Measurements from ENCODE around the gene LPAR6. TPM values are rescaled to one million over a fixed set of nuclear protein-coding genes. Genes with fewer than 3 reads are reported as not detected.

Gene LPAR6
- total and polyA plus RNA-seq, 2 of the 4 experiments (the other 2 are of a cell fraction), result 1.4 to 2.0 TPM

GRCh38 chr13:48402325-48402932 lies 10.5 kb downstream of the LPAR6 start:
- no peaks in the 10 kb centered on the region for H3K9me1 ChIP-seq (ENCODE audit: insufficient read depth, low read length)
- no peak overlapping the region for H2AK9ac ChIP-seq (replicated peaks; ENCODE audit: low read depth, low read length, poor library complexity)
- H3K4me2 ChIP-seq (ENCODE audit: low read depth, low read length), result no peak overlapping the region
- no peak for DNase-seq
- H3K79me1 ChIP-seq (ENCODE audit: low read depth in 1 of 2, low read length in 2 of 2), result peaks cover 3 to 23% of the 10 kb centered on the region in 2 experiments; a peak in 2 of 4 replicates
- no peak overlapping the region for H4K5ac ChIP-seq (ENCODE audit: low read depth, low read length)
- no peak overlapping the region for H3K9ac ChIP-seq (ENCODE audit: low read depth, low read length)
- no peak overlapping the region for H3K4ac ChIP-seq (ENCODE audit: low read depth, low read length)
- no peak overlapping the region for H3K4me3 ChIP-seq (ENCODE audit: insufficient read depth, low read depth, low read length)
- H3K4me1 ChIP-seq (ENCODE audit: control insufficient read depth, insufficient read depth, low read length), result peaks cover 5% of the 10 kb centered on the region; the same call in 1 of the 2 replicates
- TF ChIP-seq NFE2L2 (IDR thresholded peaks at IDR 0.05; ENCODE audit: low read depth, low read length), result no peak
- TF ChIP-seq MAZ (IDR thresholded peaks at IDR 0.05; ENCODE audit: borderline replicate concordance, low read depth, low read length), result no peak
- no peak for TF ChIP-seq RFX5 (IDR thresholded peaks at IDR 0.05; ENCODE audit: low read depth, low read length)
- no peak for TF ChIP-seq CTCF (conservative IDR thresholded peaks at IDR 0.05; ENCODE audit: low read depth, low read length)
- ChIA-PET CTCF (no interaction called here), POLR2A (ENCODE audit: unreplicated experiment) (interaction anchor here (0.6 kb wide), 1 partner anchor 69 kb away, joined by 7 read pairs; no protein-coding TSS in a partner anchor)
- no peak overlapping the region for H2AFZ ChIP-seq (replicated peaks; ENCODE audit: low read length, poor library complexity)
- no peak overlapping the region for H2BK120ac ChIP-seq (ENCODE audit: low read depth, low read length)
- no peak overlapping the region for H3K27ac ChIP-seq (ENCODE audit: insufficient read depth, low read length)
- no peak overlapping the region for H2BK5ac ChIP-seq (ENCODE audit: low read depth, low read length, poor library complexity, severe bottlenecking)
- intact Hi-C loops (cut with micrococcal nuclease), result no loop called here
- dilution Hi-C loops (cut with HindIII; ENCODE audit: low sequenced_read_pairs, unreplicated experiment), result no loop called here
- H2BK15ac ChIP-seq (ENCODE audit: low read depth, low read length), result no peak overlapping the region
- no peak overlapping the region for H2AK5ac ChIP-seq (ENCODE audit: low read depth, low read length)
- H3K27me3 ChIP-seq (ENCODE audit: control insufficient read depth, insufficient read depth, low read length), result no peaks in the 10 kb centered on the region
- H3K36me3 ChIP-seq (ENCODE audit: control insufficient read depth, insufficient read depth, low read length), result no peaks in the 10 kb centered on the region
- ATAC-seq (ENCODE audit: low read depth), result no peak
- H3K9me3 ChIP-seq (ENCODE audit: control insufficient read depth, insufficient read depth, low read length), result no peaks in the 10 kb centered on the region
- no peaks in the 10 kb centered on the region for H4K20me1 ChIP-seq (ENCODE audit: insufficient read depth, low read length)
- no CpG with 5 or more reads among the region's 2 CpGs for whole genome bisulfite sequencing, 2 experiments (ENCODE audit: extremely low coverage in 2 of 2, insufficient read length in 1 of 2)
- no peak overlapping the region for H2BK20ac ChIP-seq (ENCODE audit: low read depth, low read length)
- no peak overlapping the region for H4K91ac ChIP-seq (ENCODE audit: insufficient read depth, low read depth, low read length)
- H3K18ac ChIP-seq (ENCODE audit: low read depth, low read length), result no peak overlapping the region
- in situ Hi-C loops (cut with MboI; ENCODE audit: low sequenced_read_pairs), result no loop called here
- H3K56ac ChIP-seq (ENCODE audit: extremely low read depth, insufficient read depth, low read length), result no peak overlapping the region
- no TSS peak for BruUV-seq (replicated peaks)
- no peak overlapping the region for H4K8ac ChIP-seq (ENCODE audit: low read depth in 2 of 2, low read length in 2 of 2)
- no peak overlapping the region for H3K23ac ChIP-seq (ENCODE audit: low read depth, low read length)
- H3K14ac ChIP-seq (replicated peaks; ENCODE audit: low read depth, low read length), result no peak overlapping the region

Measured in IMR-90 (cell line).